ENCODE results near the gene CPN2. TPM values are rescaled to one million over a fixed set of nuclear protein-coding genes. Genes with fewer than 3 reads are reported as not detected.

CPN2 gene
- total and polyA plus RNA-seq, 10 of the 15 experiments (the other 5 are each of a cell fraction or from before 2014, with no cell fraction given), result not detected

DNA sequence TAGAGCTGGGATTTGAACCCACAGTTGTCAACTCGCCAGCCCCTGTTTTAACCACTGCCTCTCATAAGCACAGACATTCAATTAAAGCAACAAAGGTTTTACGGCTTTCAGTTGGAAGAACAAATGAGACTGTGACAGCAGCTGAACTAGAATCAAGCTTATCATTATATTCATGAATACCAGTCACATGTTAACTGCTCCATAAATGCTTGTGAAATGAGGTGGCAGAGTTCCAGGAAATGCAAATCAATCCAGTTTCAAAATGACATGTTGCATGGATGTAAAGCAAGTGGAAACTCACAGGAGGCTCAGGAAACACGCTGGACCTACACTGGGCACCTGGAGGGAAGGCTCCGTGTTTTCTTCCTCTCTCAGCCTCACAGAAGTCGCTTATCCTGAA is 44.1 kb upstream of the CPN2 start:
- no TSS peak for BruUV-seq (replicated peaks)
- TF ChIP-seq PAX5 (IDR thresholded peaks at IDR 0.05; ENCODE audit: borderline replicate concordance, low read depth, low read length) (no peak), ZNF217 (IDR thresholded peaks at IDR 0.05) (no peak), WRNIP1 (IDR thresholded peaks at IDR 0.05; ENCODE audit: borderline replicate concordance, low read depth, low read length) (no peak), SUZ12 (IDR thresholded peaks at IDR 0.05; ENCODE audit: unreplicated experiment) (no peak)
- TF ChIP-seq, protein P1, sequence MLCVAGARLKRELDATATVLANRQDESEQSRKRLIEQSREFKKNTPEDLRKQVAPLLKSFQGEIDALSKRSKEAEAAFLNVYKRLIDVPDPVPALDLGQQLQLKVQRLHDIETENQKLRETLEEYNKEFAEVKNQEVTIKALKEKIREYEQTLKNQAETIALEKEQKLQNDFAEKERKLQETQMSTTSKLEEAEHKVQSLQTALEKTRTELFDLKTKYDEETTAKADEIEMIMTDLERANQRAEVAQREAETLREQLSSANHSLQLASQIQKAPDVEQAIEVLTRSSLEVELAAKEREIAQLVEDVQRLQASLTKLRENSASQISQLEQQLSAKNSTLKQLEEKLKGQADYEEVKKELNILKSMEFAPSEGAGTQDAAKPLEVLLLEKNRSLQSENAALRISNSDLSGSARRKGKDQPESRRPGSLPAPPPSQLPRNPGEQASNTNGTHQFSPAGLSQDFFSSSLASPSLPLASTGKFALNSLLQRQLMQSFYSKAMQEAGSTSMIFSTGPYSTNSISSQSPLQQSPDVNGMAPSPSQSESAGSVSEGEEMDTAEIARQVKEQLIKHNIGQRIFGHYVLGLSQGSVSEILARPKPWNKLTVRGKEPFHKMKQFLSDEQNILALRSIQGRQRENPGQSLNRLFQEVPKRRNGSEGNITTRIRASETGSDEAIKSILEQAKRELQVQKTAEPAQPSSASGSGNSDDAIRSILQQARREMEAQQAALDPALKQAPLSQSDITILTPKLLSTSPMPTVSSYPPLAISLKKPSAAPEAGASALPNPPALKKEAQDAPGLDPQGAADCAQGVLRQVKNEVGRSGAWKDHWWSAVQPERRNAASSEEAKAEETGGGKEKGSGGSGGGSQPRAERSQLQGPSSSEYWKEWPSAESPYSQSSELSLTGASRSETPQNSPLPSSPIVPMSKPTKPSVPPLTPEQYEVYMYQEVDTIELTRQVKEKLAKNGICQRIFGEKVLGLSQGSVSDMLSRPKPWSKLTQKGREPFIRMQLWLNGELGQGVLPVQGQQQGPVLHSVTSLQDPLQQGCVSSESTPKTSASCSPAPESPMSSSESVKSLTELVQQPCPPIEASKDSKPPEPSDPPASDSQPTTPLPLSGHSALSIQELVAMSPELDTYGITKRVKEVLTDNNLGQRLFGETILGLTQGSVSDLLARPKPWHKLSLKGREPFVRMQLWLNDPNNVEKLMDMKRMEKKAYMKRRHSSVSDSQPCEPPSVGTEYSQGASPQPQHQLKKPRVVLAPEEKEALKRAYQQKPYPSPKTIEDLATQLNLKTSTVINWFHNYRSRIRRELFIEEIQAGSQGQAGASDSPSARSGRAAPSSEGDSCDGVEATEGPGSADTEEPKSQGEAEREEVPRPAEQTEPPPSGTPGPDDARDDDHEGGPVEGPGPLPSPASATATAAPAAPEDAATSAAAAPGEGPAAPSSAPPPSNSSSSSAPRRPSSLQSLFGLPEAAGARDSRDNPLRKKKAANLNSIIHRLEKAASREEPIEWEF (IDR thresholded peaks at IDR 0.05; ENCODE audit: insufficient replicate concordance, low read depth, low read length), result no peak
- Histone ChIP-seq H3K4me3 (no peak overlapping the region), H3K36me3 (ENCODE audit: control insufficient read depth in 2 of 2, insufficient read depth in 2 of 2, low read length in 1 of 2) (no peaks in the 10 kb centered on the region), H3K9me3 (replicated peaks; ENCODE audit: control insufficient read depth, insufficient read depth, low read length) (peaks cover 2% of the 10 kb centered on the region; the same call in 1 of the 3 replicates), H2AFZ (ENCODE audit: control insufficient read depth, low read depth, low read length) (no peak overlapping the region), H3K4me2 (ENCODE audit: control insufficient read depth, insufficient read depth) (no peak overlapping the region), H4K20me1 (ENCODE audit: control insufficient read depth, insufficient read depth) (no peaks in the 10 kb centered on the region), H3K9ac (ENCODE audit: control insufficient read depth, insufficient read depth, low read length) (no peak overlapping the region), H3K79me2 (ENCODE audit: control insufficient read depth, insufficient read depth, low read length) (no peaks in the 10 kb centered on the region), H3K27me3 (replicated peaks in 1 of 2; ENCODE audit: control insufficient read depth in 2 of 2, insufficient read depth in 2 of 2, low read length in 1 of 2) (peaks cover 7 to 10% of the 10 kb centered on the region in 2 experiments; a peak in 3 of 4 replicates), H3K4me1 (ENCODE audit: control insufficient read depth, insufficient read depth, low read length) (peaks cover 7% of the 10 kb centered on the region), H3K27ac (ENCODE audit: control insufficient read depth, insufficient read depth) (no peak overlapping the region)
- ChIA-PET RAD21 (ENCODE audit: unreplicated experiment) (no interaction called here), SMC1A (ENCODE audit: uncharacterized antibody, unreplicated experiment) (interaction anchor here (0.6 to 1.4 kb wide), 2 partner anchors 77 to 225 kb away, joined by 3 to 4 read pairs; no protein-coding TSS in a partner anchor), CTCF (interaction anchor here (0.7 to 2.7 kb wide), 5 partner anchors 8 to 61 kb away, joined by 3 to 15 read pairs (median 4); no protein-coding TSS in a partner anchor), POLR2A (interaction anchor here (0.5 kb wide), 1 partner anchor 91 kb away, joined by 6 read pairs; no protein-coding TSS in a partner anchor)
- in situ Hi-C loops (cut with MboI), result no loop called here
- ATAC-seq (no peak), DNase-seq (ENCODE audit: low read depth, low spot score) (no peak), FAIRE-seq (no peak)
- intact Hi-C loops (cut with micrococcal nuclease; ENCODE audit: unreplicated experiment), result no loop called here
- 57% methylated on average over 5 of the region's 5 CpGs for WGBS (ENCODE audit: insufficient coverage, insufficient replicate concordance, low lambda C conversion rate, missing lambda C conversion rate)
